GM12878 (cell line): Measurements from ENCODE around the gene GPC3. TPM values are rescaled to one million over a fixed set of nuclear protein-coding genes. Genes with fewer than 3 reads are reported as not detected.

Experiments
- ATAC-seq: fragments of 200-7000 bp; cut with Tn5 transposase; 3 replicates; pipeline ENCODE4 v1.9.1; 2020; ENCODE audit warnings: mild to moderate bottlenecking, moderate library complexity
- BruUV-seq: library from RNA; stranded (reverse); fragments of 400-500 nt; replicated peaks from 2 replicates; lab custom pipeline; 2021; lab: Mats Ljungman, UMichigan
- CTCF ChIA-PET: fragments of 300-600 bp; sonication (Branson Sonifier 250); formaldehyde crosslinking; extraction: SDS; loops from one replicate; lab custom pipeline; 2021; ENCODE audit warnings: inconsistent platforms; lab: Yijun Ruan, JAX
- POLR2A ChIA-PET: fragments of 350-600 bp; formaldehyde crosslinking; extraction: SDS; loops from one replicate; lab custom pipeline; 2021; ENCODE audit warnings: inconsistent platforms; lab: Charles Lee
- RAD21 ChIA-PET: fragments of 300-600 bp; sonication (Branson Sonifier 250); formaldehyde crosslinking; loops from one replicate; lab custom pipeline; 2023; ENCODE audit warnings: antibody characterized with exemption; ENCODE audit not compliant: unreplicated experiment; lab: Charles Lee
- SMC1A ChIA-PET: fragments of 300-600 bp; sonication (Branson Sonifier 250); formaldehyde crosslinking; loops from one replicate; lab custom pipeline; 2023; ENCODE audit not compliant: unreplicated experiment, uncharacterized antibody; lab: Charles Lee
- DNase-seq: peaks from one replicate; pipeline ENCODE4 v3.0.0-alpha.2; 2011; ENCODE audit warnings: low read depth, low spot score
- FAIRE-seq: peaks from 3 replicates; lab custom pipeline; 2011; peaks lifted over from hg19 to GRCh38; lab: Jason Lieb, UNC
- H2AFZ ChIP-seq: 2 replicates; pipeline ENCODE4 v1.6.0; 2011; ENCODE audit warnings: low read depth, low read length, control low read depth; ENCODE audit not compliant: control insufficient read depth
- H3K27ac ChIP-seq: 2 replicates; pipeline ENCODE4 v1.5.1; 2011; ENCODE audit warnings: control low read depth; ENCODE audit not compliant: control insufficient read depth, insufficient read depth
- H3K27me3 ChIP-seq, 2 experiments: replicated peaks in 1 of 2; 2 replicates each; pipeline versions ENCODE4 v1.6.0 to v1.6.1; 2011; ENCODE audit warnings: low read length in 1 of 2; ENCODE audit not compliant: control insufficient read depth in 2 of 2, insufficient read depth in 2 of 2
- H3K36me3 ChIP-seq, 2 experiments: 2 replicates each; pipeline ENCODE4 v1.5.1; 2011; ENCODE audit warnings: low read length in 1 of 2; ENCODE audit not compliant: control insufficient read depth in 2 of 2, insufficient read depth in 2 of 2
- H3K4me1 ChIP-seq: 2 replicates; pipeline ENCODE4 v1.6.1; 2011; ENCODE audit warnings: mild to moderate bottlenecking, low read length, moderate library complexity, mixed read lengths; ENCODE audit not compliant: control insufficient read depth, insufficient read depth
- H3K4me2 ChIP-seq: 2 replicates; pipeline ENCODE4 v1.6.0; 2011; ENCODE audit warnings: control low read depth; ENCODE audit not compliant: control insufficient read depth, insufficient read depth
- H3K4me3 ChIP-seq: fragments of 200-600 bp; sonication (generic); 2 replicates; pipeline ENCODE4 v1.5.1; 2016
- H3K79me2 ChIP-seq: 2 replicates; pipeline ENCODE4 v1.6.0; 2011; ENCODE audit warnings: low read length; ENCODE audit not compliant: control insufficient read depth, insufficient read depth
- H3K9ac ChIP-seq: 2 replicates; pipeline ENCODE4 v1.8.0; 2011; ENCODE audit warnings: low read length, control low read depth, mixed read lengths; ENCODE audit not compliant: control insufficient read depth, insufficient read depth
- H3K9me3 ChIP-seq: replicated peaks from 3 replicates; pipeline ENCODE4 v1.5.1; 2011; ENCODE audit warnings: mild to moderate bottlenecking, low read length; ENCODE audit not compliant: control insufficient read depth, insufficient read depth
- H4K20me1 ChIP-seq: 2 replicates; pipeline ENCODE4 v1.6.0; 2011; ENCODE audit not compliant: control insufficient read depth, insufficient read depth
- CREM ChIP-seq: IDR thresholded peaks from 2 replicates; pipeline ENCODE4 v1.6.1; 2014; ENCODE audit warnings: antibody characterized with exemption, low read depth
- ELK1 ChIP-seq: IDR thresholded peaks from 2 replicates; pipeline ENCODE4 v1.6.1; 2012; ENCODE audit warnings: low read depth, low read length, improper control_type of control experiment
- EZH2 ChIP-seq: IDR thresholded peaks from 2 replicates; pipeline ENCODE4 v1.6.1; 2012; ENCODE audit warnings: low read depth, mild to moderate bottlenecking, control low read depth, inconsistent platforms, low read length, borderline replicate concordance; ENCODE audit not compliant: control insufficient read depth
- FOS ChIP-seq: IDR thresholded peaks from 3 replicates; pipeline ENCODE4 v1.6.1; 2011; ENCODE audit warnings: borderline replicate concordance; ENCODE audit not compliant: insufficient read length; ENCODE audit errors: extremely low read depth
- IKZF1 ChIP-seq: fragments of 450-650 bp; conservative IDR thresholded peaks from 2 replicates; pipeline ENCODE4 v1.6.1; 2017; ENCODE audit warnings: antibody characterized with exemption, mild to moderate bottlenecking
- MEF2A ChIP-seq: IDR thresholded peaks from 2 replicates; pipeline ENCODE4 v1.6.1; 2011; ENCODE audit warnings: low read depth, mild to moderate bottlenecking, low read length, moderate library complexity; ENCODE audit not compliant: insufficient read depth
- NBN ChIP-seq: fragments of 450-650 bp; IDR thresholded peaks from 2 replicates; pipeline ENCODE4 v1.6.1; 2016
- NFYA ChIP-seq: IDR thresholded peaks from 2 replicates; pipeline ENCODE4 v1.6.1; 2011; ENCODE audit warnings: low read depth, mild to moderate bottlenecking, low read length, improper control_type of control experiment, borderline replicate concordance
- RUNX3 ChIP-seq: IDR thresholded peaks from 2 replicates; pipeline ENCODE4 v1.6.1; 2012; ENCODE audit warnings: low read length, inconsistent platforms
- SIX5 ChIP-seq: IDR thresholded peaks from 2 replicates; pipeline ENCODE4 v1.6.1; 2011; ENCODE audit warnings: mild to moderate bottlenecking, low read depth, low read length, moderate library complexity; ENCODE audit not compliant: severe bottlenecking
- WGBS: methylation state at CpG from one replicate; pipeline ENCODE4 v1.1.6; 2016; ENCODE audit warnings: low lambda C conversion rate; ENCODE audit not compliant: insufficient replicate concordance, insufficient coverage; ENCODE audit errors: missing lambda C conversion rate; 5-methylcytosine and 5-hydroxymethylcytosine counted together
- in situ Hi-C: fragments of 300-500 bp; cut with MboI; formaldehyde crosslinking; loops from 9 replicates; pipeline ENCODE4 v1.14.3; 2018; ENCODE audit warnings: mixed read lengths
- intact Hi-C: fragments of 100-400 bp; cut with micrococcal nuclease; formaldehyde crosslinking; loops from one replicate; pipeline ENCODE4 v1.14.2; 2022; ENCODE audit not compliant: unreplicated experiment
- polyA plus RNA-seq, 11 experiments: library from polyadenylated mRNA; depleted of rRNA in 4 of 11; unstranded in 6 of 11; stranded (reverse) in 5 of 11; fragments of >200 nt; fragmentation: Nextera tagmentation in 4 of 11; fragmentation: Illumina TruSeq in 1 of 11; extraction: Ambion mirVana in 4 of 11; extraction: Trizol in 1 of 11; gene quantifications; 1 replicate in 1 of 11; 2 replicates in 10 of 11; pipeline versions ENCODE4 v1.2.1 to v1.2.3, GENCODE V29; 2011 to 2016; ENCODE audit warnings: inconsistent platforms in 2 of 11, missing spikeins in 2 of 11, low read depth in 1 of 11
- total RNA-seq, 4 experiments: library from RNA; depleted of rRNA in 3 of 4; stranded (reverse); fragments of >200 nt in 3 of 4; fragmentation: Illumina TruSeq in 1 of 4; extraction: Trizol in 1 of 4; gene quantifications; 2 replicates each; pipeline versions ENCODE4 v1.2.1 to v1.2.3, GENCODE V29; 2013 to 2021

Gene GPC3
- total and polyA plus RNA-seq, 10 of the 15 experiments (the other 5 are each of a cell fraction or from before 2014, with no cell fraction given): 0.09 to 0.82 TPM; not detected in 8

GRCh38 chrX:133979641-133980230 lies 5.7 kb downstream of the GPC3 start:
- FAIRE-seq: no peak

More at GRCh38 chrX:133979641-133980230, 5.7 kb downstream of the GPC3 start:
- Histone ChIP-seq H3K4me1 (no peaks in the 10 kb centered on the region), H3K9me3 (no peaks in the 10 kb centered on the region; the same call in 2 of the 3 replicates), H3K36me3 (no peaks in the 10 kb centered on the region), H3K4me3 (no peak overlapping the region), H3K79me2 (no peaks in the 10 kb centered on the region), H3K27ac (no peak overlapping the region), H4K20me1 (no peaks in the 10 kb centered on the region), H3K9ac (no peak overlapping the region), H3K4me2 (no peak overlapping the region), H2AFZ (no peak overlapping the region), H3K27me3 (no peaks in the 10 kb centered on the region; a peak in 1 of 4 replicates)
- SMC1A ChIA-PET: no interaction called here
- POLR2A ChIA-PET: no interaction called here
- no peak for TF ChIP-seq CREM
- TF ChIP-seq FOS: no peak
- TF ChIP-seq RUNX3: no peak
- TF ChIP-seq EZH2: no peak
- no peak for TF ChIP-seq SIX5
- no peak for TF ChIP-seq ELK1
- TF ChIP-seq MEF2A: no peak
- no peak for TF ChIP-seq NFYA
- no peak for TF ChIP-seq IKZF1
- TF ChIP-seq NBN: no peak
- in situ Hi-C loops (no loop called here), intact Hi-C loops (no loop called here)
- RAD21 ChIA-PET: no interaction called here
- CTCF ChIA-PET: no interaction called here
- no TSS peak for BruUV-seq
- DNase-seq (no peak), ATAC-seq (no peak)
- 10% methylated on average over 3 of the region's 3 CpGs for WGBS
